ENCODE measurements around the gene PDHX. TPM values are rescaled to one million over a fixed set of nuclear protein-coding genes. Genes with fewer than 3 reads are reported as not detected.
"Not testable (repeated sequence)": the region's sequence is repeated elsewhere in the genome, so short reads cannot be mapped to it uniquely, and the experiment has no call there.

The PDHX gene
- polyA plus RNA-seq, 4 donors: 37.4 to 44.6 (median 42.0) TPM

DNA sequence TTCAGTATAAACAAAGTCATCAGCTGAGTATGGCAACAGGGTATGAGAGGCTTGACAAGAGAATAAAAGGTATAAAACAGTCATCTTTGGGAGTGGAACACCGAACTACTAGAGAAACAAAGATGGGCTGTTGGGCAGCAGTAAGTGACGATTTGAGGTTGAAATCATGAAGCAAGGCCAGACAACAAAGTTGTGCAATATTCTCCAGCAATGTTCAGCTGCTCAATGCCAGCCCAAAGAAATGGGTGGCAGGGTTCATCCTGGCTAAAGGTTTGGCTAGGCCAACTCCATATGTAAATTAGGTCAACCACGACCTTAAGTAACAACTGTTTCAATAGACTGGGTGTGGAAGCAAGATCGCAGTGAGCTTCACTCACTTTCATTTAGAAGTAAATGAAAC is 6.5 kb upstream of the PDHX start:
- no peak for DNase-seq (ENCODE audit: low read depth in 4 of 4, low spot score in 3 of 4)

DNA sequence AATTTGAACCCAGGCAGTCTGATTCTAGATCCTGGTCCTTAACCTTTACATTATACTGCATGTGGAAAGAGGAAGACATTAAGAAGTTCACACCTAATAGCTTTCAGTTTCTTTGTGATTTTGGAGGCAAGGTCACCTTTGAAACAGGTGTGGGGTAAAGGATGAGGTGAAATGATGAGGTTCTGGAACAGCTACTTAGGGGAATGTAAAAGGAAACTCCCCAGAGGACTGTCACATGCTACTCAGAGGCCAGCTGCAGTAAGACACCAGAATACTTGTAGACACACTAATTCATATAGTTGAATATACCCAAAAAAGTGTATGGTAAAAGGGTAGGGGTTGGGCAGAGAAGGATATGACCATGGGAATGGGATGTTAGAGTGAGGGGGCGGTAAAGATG is 5.6 kb upstream of the PDHX start:
- DNase-seq (ENCODE audit: low read depth in 4 of 4, low spot score in 3 of 4): no peak

- DNase-seq (ENCODE audit: low read depth in 4 of 4, low spot score in 3 of 4): no peak
Measured at GRCh38 chr11:34911676-34912075, 4.7 kb upstream of the PDHX start.

GRCh38 chr11:34913556-34913955 is 2.9 kb upstream of the PDHX start:
- not testable (repeated sequence) for DNase-seq (ENCODE audit: low read depth in 4 of 4, low spot score in 3 of 4)

DNA sequence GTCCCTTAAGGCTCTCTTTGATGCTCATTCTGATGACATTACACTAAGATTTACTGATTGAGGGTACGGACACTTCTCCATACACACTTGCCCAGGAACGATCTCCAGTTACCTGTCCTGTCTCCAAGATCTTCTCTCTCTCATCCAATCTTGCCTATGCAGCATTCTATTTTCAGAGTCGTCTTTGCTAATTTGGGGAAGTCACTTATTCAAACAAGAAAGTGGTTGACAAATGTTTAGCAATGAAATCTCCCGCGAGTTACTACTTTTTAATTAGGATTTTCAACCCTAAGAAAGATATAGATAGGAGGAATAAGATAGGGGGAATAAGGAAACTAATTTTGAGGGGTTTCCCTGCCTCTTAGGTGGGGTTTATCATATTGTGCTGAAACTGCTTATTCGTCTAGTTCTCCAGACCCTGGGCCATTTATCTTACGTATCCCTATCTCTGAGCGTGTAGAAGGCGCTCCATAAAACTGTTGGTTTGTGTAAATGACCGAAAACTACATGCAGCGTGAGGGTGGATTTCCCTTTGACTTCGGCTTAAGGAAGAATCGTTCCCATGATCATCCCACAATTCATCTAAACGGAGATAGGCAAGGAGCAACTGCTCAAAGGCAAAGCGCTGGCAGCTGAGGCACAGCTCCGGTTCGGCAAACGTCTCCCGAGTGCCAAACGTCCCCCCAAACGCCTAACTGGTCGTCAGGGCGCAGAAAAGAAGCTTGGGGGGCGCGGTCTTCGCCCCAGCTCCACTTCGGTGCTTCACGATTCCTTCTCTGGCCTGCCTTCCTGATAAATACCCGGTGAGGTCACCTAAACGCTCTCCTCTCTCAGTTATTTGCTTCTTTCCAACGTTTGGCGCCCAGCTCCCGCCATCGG is 1.0 kb upstream of the PDHX start:
- DNase-seq (ENCODE audit: low read depth in 4 of 4, low spot score in 3 of 4): peak in 1 of 4 donors; percentile 28

- DNase-seq (ENCODE audit: low read depth in 4 of 4, low spot score in 3 of 4): peak in 3 of 4 donors; percentile 25 to 42 (median 28)
Measured at GRCh38 chr11:34916843-34917770, 689 bp downstream of the PDHX start.

GRCh38 chr11:34921156-34921555 is 4.7 kb downstream of the PDHX start:
- no peak for DNase-seq (ENCODE audit: low read depth in 4 of 4, low spot score in 3 of 4)

- DNase-seq (ENCODE audit: low read depth in 4 of 4, low spot score in 3 of 4): no peak
Measured at GRCh38 chr11:34924714-34925113, 8.3 kb downstream of the PDHX start.

DNA sequence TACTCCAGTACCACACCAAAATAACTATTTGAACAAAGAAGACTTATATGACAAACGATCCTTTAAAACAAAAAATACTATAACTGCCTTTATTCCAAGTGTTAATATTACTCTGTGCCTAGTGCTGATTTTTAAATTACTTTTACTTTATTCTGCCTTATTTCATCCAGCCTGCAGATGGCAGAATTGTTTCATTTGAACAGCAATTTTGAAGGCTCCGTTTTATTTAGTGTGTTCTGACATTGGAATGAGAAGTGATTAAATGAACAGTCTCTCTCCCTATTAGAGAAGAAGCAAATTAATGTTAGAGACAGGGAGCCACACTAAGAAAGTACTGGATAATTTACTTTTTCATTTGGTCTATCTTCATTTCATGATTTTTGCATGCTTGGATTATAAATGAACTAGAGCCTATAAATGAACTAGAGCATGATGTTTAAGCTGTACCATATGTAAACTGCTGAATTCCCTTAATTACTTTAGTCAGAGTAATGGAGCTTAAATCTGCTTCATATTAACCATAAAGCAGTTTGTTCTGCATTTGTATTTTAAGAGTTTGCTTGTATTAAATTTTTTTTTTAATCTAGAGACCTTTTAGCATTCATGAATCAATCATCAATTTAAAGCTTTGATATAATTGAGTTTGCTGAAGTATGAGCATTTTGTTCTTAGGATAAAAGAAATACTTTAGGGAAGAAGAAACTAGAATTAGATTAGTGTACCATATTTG is 9.8 kb downstream of the PDHX start:
- DNase-seq (ENCODE audit: low read depth in 4 of 4, low spot score in 3 of 4): peak in 3 of 4 donors; percentile 31 to 46 (median 41)

- no peak for DNase-seq (ENCODE audit: low read depth in 4 of 4, low spot score in 3 of 4)
Measured at GRCh38 chr11:34926831-34927132, 10.4 kb downstream of the PDHX start.

DNA sequence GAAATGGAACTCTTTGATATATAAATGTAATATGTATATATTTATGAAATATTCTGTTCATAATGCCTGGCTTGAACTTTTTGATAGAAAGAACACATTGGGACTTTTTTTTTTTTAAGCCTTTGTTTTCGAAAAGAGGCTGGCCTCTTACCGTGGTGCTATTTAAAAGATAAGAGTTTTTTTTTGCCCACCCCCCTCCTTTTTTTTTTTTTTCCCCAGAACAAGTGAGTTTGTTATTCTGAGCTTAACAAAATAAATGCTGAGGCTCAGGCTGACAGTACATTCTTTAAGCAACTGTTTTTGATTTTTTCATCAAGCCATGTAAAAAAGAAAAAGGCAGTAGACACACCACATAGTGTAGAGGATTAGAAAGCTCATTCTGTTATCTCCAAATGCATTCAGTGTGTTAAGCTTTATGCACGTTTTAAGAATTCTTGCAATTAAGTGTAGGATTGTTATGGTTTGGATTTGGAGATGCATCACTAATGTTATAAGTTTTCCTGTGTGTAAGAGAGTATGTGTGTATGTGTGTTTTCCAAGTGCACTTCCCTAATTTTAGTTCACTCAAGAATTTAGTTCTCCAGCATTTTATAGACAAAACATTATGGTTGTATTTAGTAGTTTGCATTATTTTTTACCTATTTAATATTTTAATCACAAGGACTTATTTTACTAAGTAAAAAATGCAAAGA is 12.0 kb downstream of the PDHX start:
- DNase-seq (ENCODE audit: low read depth in 4 of 4, low spot score in 3 of 4): no peak

DNA sequence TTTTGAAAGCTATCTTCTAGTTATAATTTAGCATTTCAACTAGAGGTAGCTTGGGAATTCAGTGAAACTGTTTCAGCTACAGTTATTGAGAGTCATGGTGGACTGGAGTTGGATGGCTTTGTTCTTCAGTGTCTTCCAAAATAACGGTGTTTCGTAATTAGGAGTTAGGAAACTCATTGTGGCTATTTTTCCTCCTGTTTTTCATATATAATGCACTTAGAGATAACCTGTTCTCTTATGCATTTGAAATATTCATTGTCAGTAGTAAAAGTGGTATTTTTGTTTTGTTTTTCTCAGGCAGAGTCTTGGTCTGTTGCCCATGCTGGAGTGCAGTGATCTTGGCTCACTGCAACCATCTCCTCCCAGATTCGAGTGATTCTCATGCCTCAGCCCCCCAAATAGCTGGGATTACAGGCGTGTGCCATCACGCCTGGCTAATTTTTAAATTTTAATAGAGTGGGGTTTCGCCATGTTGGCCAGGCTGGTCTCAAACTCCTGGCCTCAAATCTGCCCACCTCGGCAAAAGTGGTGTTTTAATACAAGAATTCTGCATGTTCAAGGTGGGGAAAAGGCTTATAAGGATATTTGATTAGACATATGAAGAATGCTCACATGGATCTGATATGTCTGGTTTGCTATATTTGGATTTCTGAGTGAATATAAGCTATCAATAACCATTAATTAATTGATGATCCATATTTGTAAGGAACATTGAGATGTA is 12.7 kb downstream of the PDHX start:
- no peak for DNase-seq (ENCODE audit: low read depth in 4 of 4, low spot score in 3 of 4)

DNA sequence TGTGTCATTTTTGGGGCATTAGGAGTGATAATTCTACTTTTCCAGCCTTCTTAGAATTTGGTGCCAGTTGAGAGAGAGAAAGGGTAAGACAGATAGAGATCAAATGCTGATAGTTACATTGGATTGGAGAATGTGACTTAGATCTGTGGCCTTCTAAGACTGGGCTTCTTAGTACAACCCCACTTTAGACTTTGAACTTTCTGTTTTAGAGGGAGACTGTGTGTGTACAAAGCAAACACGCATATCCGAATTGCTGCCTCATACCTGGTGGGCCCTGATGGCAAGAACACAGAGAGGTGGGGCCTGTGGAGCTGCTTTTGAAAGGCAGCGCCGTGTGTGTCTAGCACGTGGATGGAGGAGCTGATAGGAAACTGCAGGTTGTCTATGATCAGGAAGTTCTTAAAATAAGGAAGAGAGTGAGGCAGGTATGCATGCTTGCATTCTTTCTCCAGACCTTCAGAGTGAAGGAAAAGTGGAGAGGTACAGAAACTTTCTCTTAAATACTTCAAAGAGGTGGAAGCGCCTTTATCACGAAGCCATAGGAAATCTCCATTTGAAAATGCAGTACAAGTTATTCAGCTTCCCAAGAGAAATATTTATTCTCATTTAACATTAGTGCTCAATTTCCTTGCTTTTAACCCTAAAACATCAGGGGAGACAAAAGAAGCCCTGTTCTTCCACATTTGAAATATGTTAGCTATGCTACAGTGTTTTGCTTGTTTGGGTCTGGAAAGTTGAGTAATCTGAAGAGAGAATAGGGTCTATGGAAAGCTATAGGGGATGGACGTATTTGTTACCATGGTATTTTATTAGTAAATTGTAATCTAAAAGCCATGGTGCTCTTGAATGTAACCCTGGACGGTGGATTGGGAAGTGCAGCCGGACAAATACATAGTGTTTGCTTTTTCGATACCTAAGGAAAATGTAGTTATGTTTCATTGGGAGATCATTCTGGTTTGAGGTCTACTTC is 13.7 kb downstream of the PDHX start:
- DNase-seq (ENCODE audit: low read depth in 4 of 4, low spot score in 3 of 4): no peak

- DNase-seq (ENCODE audit: low read depth in 4 of 4, low spot score in 3 of 4): no peak
Measured at GRCh38 chr11:34936945-34937629, 20.7 kb downstream of the PDHX start.

DNA sequence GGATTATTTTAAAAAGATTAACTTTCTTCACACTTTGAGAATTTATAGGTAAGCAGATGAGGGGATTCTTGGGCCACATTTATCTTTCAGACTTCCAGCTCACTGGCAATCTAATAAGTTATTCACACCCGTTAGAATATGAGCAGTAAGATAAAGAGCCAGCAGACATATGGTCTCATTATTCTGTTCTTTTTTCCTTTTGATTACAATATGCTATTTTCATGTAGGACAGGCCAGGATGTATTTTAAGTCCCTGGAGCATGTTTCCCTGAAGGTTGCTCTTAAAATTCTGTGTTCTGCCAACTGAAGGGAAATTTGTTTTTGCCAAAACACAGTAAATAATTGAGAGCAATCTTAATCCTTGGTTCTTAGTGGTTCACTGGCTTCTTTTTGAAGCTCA is 22.2 kb downstream of the PDHX start:
- no peak for DNase-seq (ENCODE audit: low read depth in 4 of 4, low spot score in 3 of 4)

GRCh38 chr11:34940026-34940677 is 23.7 kb downstream of the PDHX start:
- no peak for DNase-seq (ENCODE audit: low read depth in 4 of 4, low spot score in 3 of 4)

- no peak for DNase-seq (ENCODE audit: low read depth in 4 of 4, low spot score in 3 of 4)
Measured at GRCh38 chr11:34941688-34942087, 25.3 kb downstream of the PDHX start.

Measured in right renal pelvis (tissue), 4 donors.